Cardiac septum (tissue), 1 donor: Measurements from ENCODE around the gene DDX39B. TPM values are rescaled to one million over a fixed set of nuclear protein-coding genes. Genes with fewer than 3 reads are reported as not detected.
"Not testable (repeated sequence)": the region's sequence is repeated elsewhere in the genome, so short reads cannot be mapped to it uniquely, and the experiment has no call there.

Experiments used
- DNase-seq: peaks from one replicate; pipeline ENCODE4 v3.0.0-alpha.2; 2020; ENCODE audit warnings: low spot score
- intact Hi-C: fragments of 100-400 bp; cut with DNase I; formaldehyde crosslinking; loops from one replicate; pipeline ENCODE4 v1.14.0; 2022
- total RNA-seq: library from RNA; stranded (reverse); fragmentation: NEBNext Ultra II Directional; extraction: Animal tissue kit (Norgen Biotek cat#: 25700); gene quantifications from one replicate; pipeline ENCODE4 v1.2.1, GENCODE V29; 2021
- donor health status: DM: no; HTN: no; CAD: no.

Gene DDX39B
- total RNA-seq, 1 donor from 2014 or later = 201 TPM

- DNase-seq = no peak
- intact Hi-C loops = no loop called here
These were observed 8.4 kb downstream of the DDX39B start for GRCh38 chr6:31533455-31533841.

- intact Hi-C loops = no loop called here
- no peak for DNase-seq
These were observed 9.0 kb downstream of the DDX39B start for GRCh38 chr6:31532644-31533454.

GRCh38 chr6:31531771-31532643 lies 9.8 kb downstream of the DDX39B start:
- intact Hi-C loops = no loop called here
- DNase-seq = no peak

GRCh38 chr6:31531162-31531561 lies 10.6 kb downstream of the DDX39B start:
- no peak for DNase-seq
- intact Hi-C loops = no loop called here

- no peak for DNase-seq
- intact Hi-C loops = no loop called here
These were observed 11.1 kb downstream of the DDX39B start for GRCh38 chr6:31530659-31531058.

GRCh38 chr6:31529329-31530150 lies 12.3 kb downstream of the DDX39B start:
- intact Hi-C loops = no loop called here
- DNase-seq = no peak

- DNase-seq = no peak
- intact Hi-C loops = no loop called here
These were observed 12.9 kb downstream of the DDX39B start, which contains the start of gene MCCD1 for GRCh38 chr6:31528821-31529328. TSS of gene MCCD1 (plus strand) at chr6:31528962. CDS start at chr6:31529015, 53 bp downstream.

- no peak for DNase-seq
- intact Hi-C loops = no loop called here
These were observed 13.5 kb downstream of the DDX39B start for GRCh38 chr6:31528307-31528777.

- intact Hi-C loops = no loop called here
- no peak for DNase-seq
These were observed 15.7 kb downstream of the DDX39B start for GRCh38 chr6:31525932-31526591.

- DNase-seq = no peak
- intact Hi-C loops = no loop called here
These were observed 16.3 kb downstream of the DDX39B start for GRCh38 chr6:31525553-31525931.

GRCh38 chr6:31521835-31522234 lies 20.0 kb downstream of the DDX39B start:
- no peak for DNase-seq
- intact Hi-C loops = no loop called here

- intact Hi-C loops = no loop called here
- no peak for DNase-seq
These were observed 28.2 kb downstream of the DDX39B start for GRCh38 chr6:31513456-31514165.

- DNase-seq = no peak
- intact Hi-C loops = no loop called here
These were observed 31.8 kb downstream of the DDX39B start for GRCh38 chr6:31510007-31510406.

GRCh38 chr6:31509036-31509435 lies 32.8 kb downstream of the DDX39B start:
- intact Hi-C loops, DNase-seq: not testable (repeated sequence)

- intact Hi-C loops = no loop called here
- DNase-seq = no peak
These were observed 39.2 kb downstream of the DDX39B start for GRCh38 chr6:31502586-31502985.

- not testable (repeated sequence) for DNase-seq
- intact Hi-C loops = loop anchor here (5.0 kb wide), 1 partner anchor 98 kb away; no protein-coding TSS in a partner anchor
These were observed 42.2 kb downstream of the DDX39B start for GRCh38 chr6:31499648-31500047.

GRCh38 chr6:31498748-31499147 lies 43.1 kb downstream of the DDX39B start:
- intact Hi-C loops = loop anchor here (5.0 kb wide), 1 partner anchor 99 kb away; no protein-coding TSS in a partner anchor
- no peak for DNase-seq
